Hepatocyte (in vitro differentiated cells): ENCODE results near the gene MCM7.

Source experiments
- CTCF ChIP-seq: fragments of 200-600 bp; sonication (generic); IDR thresholded peaks from 2 replicates; pipeline ENCODE4 v1.5.1; 2016; ENCODE audit warnings: antibody characterized with exemption, mild to moderate bottlenecking; ENCODE audit not compliant: poor library complexity
- EZH2 ChIP-seq: fragments of 200-600 bp; sonication (generic); IDR thresholded peaks from 2 replicates; pipeline ENCODE4 v1.6.1; 2016; ENCODE audit warnings: antibody characterized with exemption, mild to moderate bottlenecking, borderline replicate concordance
- EZH2phosphoT487 ChIP-seq: fragments of 200-600 bp; sonication (generic); IDR thresholded peaks from one replicate; pipeline ENCODE4 v1.6.1; 2018; ENCODE audit warnings: antibody characterized with exemption, mild to moderate bottlenecking, low read depth, moderate library complexity; ENCODE audit not compliant: unreplicated experiment, severe bottlenecking

- TF ChIP-seq CTCF (no peak), EZH2 (no peak), EZH2phosphoT487 (no peak)
Measured at GRCh38 chr7:100100420-100101015, 679 bp downstream of the MCM7 start.
